ENCODE measurements around the gene NR4A1. TPM values are rescaled to one million over a fixed set of nuclear protein-coding genes. Genes with fewer than 3 reads are reported as not detected.

The NR4A1 gene
- total RNA-seq, 1 donor from 2014 or later = 60.3 TPM

DNA sequence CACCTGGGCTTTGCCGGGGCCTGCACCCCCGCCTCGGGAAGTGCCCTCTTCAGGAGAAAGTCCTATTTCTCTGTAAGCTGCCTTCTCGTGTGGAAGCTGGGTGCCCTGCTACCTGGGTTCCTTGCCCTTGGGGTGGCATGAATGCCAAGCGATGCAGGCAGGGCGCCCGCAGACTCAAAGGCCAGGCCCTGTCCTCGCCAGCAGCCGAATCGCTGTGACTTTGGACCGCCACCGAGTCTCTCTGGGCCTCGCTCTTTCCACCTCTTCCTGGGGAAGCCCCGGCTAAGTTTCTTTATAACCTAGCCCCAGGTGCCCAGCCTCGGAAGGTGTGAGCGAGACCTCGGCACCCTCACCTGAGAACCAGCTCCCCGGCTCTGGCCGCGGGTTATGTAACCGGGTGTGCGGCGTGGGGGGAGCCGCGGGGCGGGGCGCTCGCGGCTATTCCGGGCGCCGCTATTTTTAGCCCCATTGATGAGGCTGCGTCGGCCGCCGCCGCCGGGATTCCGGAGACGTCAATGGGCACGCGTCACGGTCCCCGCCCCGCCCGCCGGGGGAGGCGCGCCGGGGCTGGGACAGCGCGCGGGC, 14.6 kb upstream of the NR4A1 start:
- intact Hi-C loops (cut with micrococcal nuclease) = loop anchor here (1.0 to 10.0 kb wide), 4 partner anchors 15 to 968 kb away; partner anchors contain the start of genes ATG101, EIF4B, NR4A1 and TAMALIN
- Mint-ChIP-seq H3K27ac (peak overlapping the region; percentile 7), H3K4me1 (ENCODE audit: low read depth) (peaks cover 75% of the 10 kb centered on the region), H3K36me3 (ENCODE audit: low read depth) (no peaks in the 10 kb centered on the region), H3K9me3 (no peaks in the 10 kb centered on the region), H3K27me3 (ENCODE audit: insufficient read depth) (peaks cover 19% of the 10 kb centered on the region), H3K4me3 (peak overlapping the region; percentile 66)
- peak; percentile 77 for DNase-seq (ENCODE audit: low spot score)

DNA sequence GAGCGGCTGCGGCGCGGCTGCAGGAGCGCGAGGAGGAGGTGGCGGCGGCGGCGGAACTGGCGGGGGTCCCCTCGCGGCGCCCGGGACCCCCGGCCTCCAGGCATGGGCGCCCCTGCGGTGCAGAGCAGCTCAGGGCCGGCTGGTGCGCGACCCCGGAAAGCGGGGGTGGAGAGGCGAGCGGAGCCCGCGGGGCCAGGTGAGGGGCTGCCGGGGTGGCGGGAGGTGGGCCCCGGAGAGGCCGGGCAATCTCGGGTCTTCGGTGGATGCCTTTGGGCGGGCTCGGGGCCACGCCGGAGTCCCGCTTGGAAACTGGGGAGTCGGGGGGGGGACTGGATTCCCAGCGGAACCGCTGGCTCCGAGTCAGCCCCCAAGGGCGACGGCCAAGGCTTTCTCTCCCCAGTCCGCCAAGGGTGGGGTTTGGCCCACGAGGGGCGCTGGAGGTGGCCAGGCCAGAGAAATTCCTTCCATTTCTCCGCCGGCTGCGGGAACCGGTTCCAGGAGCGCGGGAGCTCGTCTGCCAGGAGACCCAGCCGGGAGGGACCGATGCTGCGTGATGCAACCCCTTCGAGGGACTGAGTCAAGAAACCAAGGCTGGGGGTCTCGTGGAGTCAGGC, 13.9 kb upstream of the NR4A1 start:
- peaks cover 78% of the 10 kb centered on the region for H3K4me1 Mint-ChIP-seq (ENCODE audit: low read depth)
- no peaks in the 10 kb centered on the region for H3K36me3 Mint-ChIP-seq (ENCODE audit: low read depth)
- intact Hi-C loops (cut with micrococcal nuclease) = loop anchor here (1.0 to 10.0 kb wide), 4 partner anchors 14 to 967 kb away; partner anchors contain the start of genes ATG101, EIF4B, NR4A1 and TAMALIN
- no peak for DNase-seq (ENCODE audit: low spot score)
- H3K27ac Mint-ChIP-seq = peak overlapping the region; percentile 44
- H3K27me3 Mint-ChIP-seq (ENCODE audit: insufficient read depth) = peaks cover 19% of the 10 kb centered on the region
- H3K4me3 Mint-ChIP-seq = peak overlapping the region; percentile 81
- no peaks in the 10 kb centered on the region for H3K9me3 Mint-ChIP-seq

DNA sequence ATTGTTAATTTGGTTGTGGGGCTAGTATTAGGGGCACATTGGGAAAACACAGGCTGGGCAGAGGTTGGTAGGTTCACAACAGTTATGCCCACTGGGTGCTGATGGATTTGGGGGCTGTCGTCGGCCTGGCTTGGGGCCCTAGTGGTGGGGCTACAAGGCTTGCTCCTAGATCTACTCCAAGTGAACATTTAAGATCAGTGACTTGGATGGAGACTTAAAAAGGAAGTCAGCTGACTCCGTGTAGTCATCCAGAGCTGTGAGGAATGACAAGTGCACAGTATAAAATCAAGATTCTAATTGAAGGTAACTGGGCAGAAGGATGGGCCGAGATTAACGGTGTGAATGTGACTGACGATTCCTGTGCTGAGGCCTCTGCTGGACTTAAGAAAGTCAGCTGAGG, 12.8 kb upstream of the NR4A1 start:
- H3K4me1 Mint-ChIP-seq (ENCODE audit: low read depth) = peaks cover 70% of the 10 kb centered on the region
- intact Hi-C loops (cut with micrococcal nuclease) = loop anchor here (10.0 kb wide), 1 partner anchor 966 kb away; the partner anchor contains the start of gene EIF4B
- peak overlapping the region; percentile 81 for H3K27ac Mint-ChIP-seq

DNA sequence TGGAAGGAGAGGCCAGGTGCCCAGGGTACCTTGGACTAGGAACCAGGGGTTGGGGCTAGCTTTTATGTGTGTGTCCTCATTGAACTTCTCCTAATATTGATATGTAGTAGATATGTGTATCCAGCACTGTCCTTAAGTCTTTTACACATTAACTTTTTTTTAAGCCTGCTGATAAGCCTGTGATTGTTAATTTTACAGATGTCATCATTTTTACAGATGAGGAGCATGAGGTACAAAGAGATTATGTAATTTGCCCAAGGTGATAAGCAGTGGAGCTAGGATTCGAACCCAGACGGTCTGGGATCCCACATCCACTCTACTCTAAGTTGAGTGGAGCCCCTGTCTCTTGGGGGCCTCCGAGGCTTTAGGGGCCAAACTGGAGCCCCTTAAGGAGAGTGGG, 10.2 kb upstream of the NR4A1 start:
- no peak for DNase-seq (ENCODE audit: low spot score)
- Mint-ChIP-seq H3K4me3 (no peak overlapping the region), H3K4me1 (ENCODE audit: low read depth) (peaks cover 52% of the 10 kb centered on the region), H3K27ac (no peak overlapping the region), H3K36me3 (ENCODE audit: low read depth) (no peaks in the 10 kb centered on the region), H3K9me3 (no peaks in the 10 kb centered on the region), H3K27me3 (ENCODE audit: insufficient read depth) (peaks cover 9% of the 10 kb centered on the region)
- intact Hi-C loops (cut with micrococcal nuclease) = no loop called here

More for the DNA sequence above, 12.8 kb upstream of the NR4A1 start:
- H3K36me3 Mint-ChIP-seq (ENCODE audit: low read depth) = no peaks in the 10 kb centered on the region
- DNase-seq (ENCODE audit: low spot score) = no peak
- H3K4me3 Mint-ChIP-seq = peak overlapping the region; percentile 81
- peaks cover 16% of the 10 kb centered on the region for H3K27me3 Mint-ChIP-seq (ENCODE audit: insufficient read depth)
- H3K9me3 Mint-ChIP-seq = no peaks in the 10 kb centered on the region

DNA sequence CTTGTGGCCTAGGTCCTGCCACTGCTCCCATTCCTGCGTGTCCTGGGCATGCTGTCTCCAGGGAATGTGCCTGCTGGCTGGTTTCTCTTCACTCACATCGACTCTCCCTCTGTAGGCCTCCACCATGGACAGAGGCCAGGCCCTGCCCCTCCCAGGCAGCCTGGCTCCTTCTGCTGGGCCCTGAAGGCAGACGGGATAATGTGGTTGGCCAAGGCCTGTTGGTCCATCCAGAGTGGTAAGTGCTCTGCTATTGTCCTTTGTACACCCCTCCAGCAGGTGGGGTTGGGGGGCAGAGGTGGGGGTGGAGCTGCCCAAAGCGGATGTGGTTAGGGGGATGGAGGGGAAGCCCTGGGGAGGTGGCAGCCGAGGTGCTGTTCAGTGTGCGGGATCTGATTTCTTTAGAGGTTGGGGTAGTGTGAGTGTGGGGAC, 9.5 kb upstream of the NR4A1 start:
- Mint-ChIP-seq H3K27ac (peak overlapping the region; percentile 49), H3K9me3 (no peaks in the 10 kb centered on the region), H3K4me3 (no peak overlapping the region), H3K27me3 (ENCODE audit: insufficient read depth) (peaks cover 9% of the 10 kb centered on the region), H3K36me3 (ENCODE audit: low read depth) (no peaks in the 10 kb centered on the region), H3K4me1 (ENCODE audit: low read depth) (peaks cover 54% of the 10 kb centered on the region)
- DNase-seq (ENCODE audit: low spot score) = no peak
- intact Hi-C loops (cut with micrococcal nuclease) = no loop called here

DNA sequence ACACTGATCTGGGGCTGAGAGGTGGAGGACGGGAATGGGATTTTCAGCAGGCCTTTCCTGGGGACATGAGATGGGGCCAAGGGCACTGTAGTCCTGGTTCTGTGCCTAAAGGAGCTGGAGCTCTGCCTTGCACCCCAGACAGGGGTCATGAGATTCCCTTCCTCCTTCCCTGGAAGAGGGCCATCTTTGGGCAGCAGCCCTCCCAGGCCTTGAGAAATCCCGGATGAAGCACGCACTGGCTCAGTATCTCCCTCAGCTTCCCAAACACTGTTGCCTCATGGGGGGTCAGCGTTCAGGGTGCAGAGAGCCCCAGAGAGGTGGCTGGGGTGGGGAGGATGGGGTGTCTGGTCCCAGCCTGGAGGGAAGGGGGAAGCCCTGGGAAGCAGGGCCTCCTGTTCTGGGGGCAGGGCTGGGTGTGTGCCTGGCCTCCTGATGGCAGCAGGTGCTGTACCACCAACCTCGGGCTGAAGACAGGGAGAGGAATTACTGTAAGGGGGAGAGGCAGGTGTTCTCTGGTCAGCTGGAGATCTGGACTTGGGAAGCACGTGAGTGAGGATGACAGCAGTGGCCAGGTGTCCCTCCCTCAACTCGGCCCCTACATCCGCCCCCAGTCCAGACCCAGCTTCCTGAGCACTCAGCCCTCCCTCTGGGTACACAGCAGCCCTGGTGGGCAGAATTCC, 8.4 kb upstream of the NR4A1 start:
- Mint-ChIP-seq H3K4me1 (ENCODE audit: low read depth) (peaks cover 54% of the 10 kb centered on the region), H3K27me3 (ENCODE audit: insufficient read depth) (peaks cover 9% of the 10 kb centered on the region), H3K9me3 (no peaks in the 10 kb centered on the region), H3K36me3 (ENCODE audit: low read depth) (no peaks in the 10 kb centered on the region), H3K4me3 (no peak overlapping the region), H3K27ac (no peak overlapping the region)
- intact Hi-C loops (cut with micrococcal nuclease) = no loop called here
- no peak for DNase-seq (ENCODE audit: low spot score)

DNA sequence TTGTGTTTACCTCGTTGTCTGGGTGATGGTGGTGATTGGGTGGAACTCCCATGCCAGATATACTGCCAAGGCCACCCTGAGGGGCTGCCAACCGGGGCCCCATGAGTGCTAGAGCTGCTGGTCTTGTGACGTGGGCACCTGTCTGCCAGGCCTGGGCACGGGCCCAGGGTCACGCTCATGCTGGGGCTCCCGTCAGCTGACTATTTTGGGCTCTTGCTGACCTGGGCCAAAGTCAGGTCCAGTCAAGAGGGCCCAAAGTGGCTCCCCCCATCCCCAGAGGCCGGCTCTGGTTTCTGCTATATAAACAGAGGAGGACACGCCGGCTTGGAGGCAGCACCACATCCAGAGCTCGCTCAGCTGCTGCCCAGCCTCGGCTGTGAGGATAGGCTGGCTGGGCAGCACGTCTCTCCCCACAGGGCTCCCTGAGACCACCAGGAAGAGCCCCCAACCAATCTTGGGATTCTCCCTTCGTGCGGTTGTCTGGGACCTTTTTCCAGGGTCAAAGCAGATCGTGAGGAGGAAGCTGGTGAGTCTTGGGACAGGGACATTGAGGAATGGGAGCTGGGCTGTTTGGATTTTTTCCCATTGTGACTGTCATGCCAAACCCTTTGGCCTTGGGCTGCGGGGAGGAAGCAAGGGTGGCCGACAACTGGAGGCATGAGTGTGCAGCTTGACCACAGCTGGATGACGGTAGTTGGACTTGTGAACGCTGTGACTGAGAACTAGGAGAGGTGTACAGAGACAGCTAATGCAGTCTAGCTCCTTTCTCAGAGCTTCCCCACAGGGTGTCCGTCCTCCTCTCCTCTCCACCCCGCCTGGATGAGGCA, 7.6 kb upstream of the NR4A1 start:
- no peaks in the 10 kb centered on the region for H3K9me3 Mint-ChIP-seq
- H3K36me3 Mint-ChIP-seq (ENCODE audit: low read depth) = no peaks in the 10 kb centered on the region
- no peak for DNase-seq (ENCODE audit: low spot score)
- peaks cover 47% of the 10 kb centered on the region for H3K4me1 Mint-ChIP-seq (ENCODE audit: low read depth)
- H3K4me3 Mint-ChIP-seq = no peak overlapping the region
- no peak overlapping the region for H3K27ac Mint-ChIP-seq
- H3K27me3 Mint-ChIP-seq (ENCODE audit: insufficient read depth) = peaks cover 5% of the 10 kb centered on the region
- intact Hi-C loops (cut with micrococcal nuclease) = no loop called here

DNA sequence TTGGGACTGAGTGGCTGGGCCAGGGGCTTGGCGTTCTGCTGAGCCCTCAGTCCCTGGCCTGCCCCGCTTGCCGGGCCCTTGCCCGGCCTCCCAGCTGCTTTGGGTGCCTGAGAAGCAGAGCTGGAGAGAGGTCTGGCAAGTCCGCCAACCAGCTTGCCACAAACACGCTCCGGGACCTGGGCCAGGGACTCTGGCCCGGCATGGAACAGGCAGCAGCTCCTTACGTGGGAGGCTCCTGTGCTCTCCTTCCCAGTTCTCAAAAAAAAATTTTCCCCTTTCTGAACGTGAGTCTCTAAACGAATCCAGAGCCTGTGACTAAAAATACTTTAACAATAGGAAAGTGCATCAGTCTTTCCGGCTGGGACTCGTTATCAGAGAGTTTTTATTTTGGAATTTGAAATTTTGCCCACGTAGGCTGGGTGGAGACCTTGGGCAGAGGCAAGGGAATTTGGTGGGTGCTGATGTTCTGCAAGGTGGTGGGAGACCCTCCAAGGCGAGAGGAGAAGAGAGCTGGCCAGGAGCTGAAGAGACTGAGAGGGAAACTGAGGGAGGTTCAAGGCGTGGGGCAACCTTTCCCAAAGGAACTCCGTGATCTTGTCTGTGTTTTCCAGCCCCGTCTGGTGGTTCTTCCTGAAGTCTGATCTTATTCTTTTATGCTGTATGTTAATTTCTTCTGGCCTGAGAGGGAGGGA, 6.8 kb upstream of the NR4A1 start:
- no peak for DNase-seq (ENCODE audit: low spot score)
- intact Hi-C loops (cut with micrococcal nuclease) = no loop called here
- no peak overlapping the region for H3K4me3 Mint-ChIP-seq
- H3K27ac Mint-ChIP-seq = no peak overlapping the region
- H3K9me3 Mint-ChIP-seq = no peaks in the 10 kb centered on the region
- H3K36me3 Mint-ChIP-seq (ENCODE audit: low read depth) = peaks cover 2% of the 10 kb centered on the region
- peaks cover 2% of the 10 kb centered on the region for H3K27me3 Mint-ChIP-seq (ENCODE audit: insufficient read depth)
- H3K4me1 Mint-ChIP-seq (ENCODE audit: low read depth) = peaks cover 44% of the 10 kb centered on the region

DNA sequence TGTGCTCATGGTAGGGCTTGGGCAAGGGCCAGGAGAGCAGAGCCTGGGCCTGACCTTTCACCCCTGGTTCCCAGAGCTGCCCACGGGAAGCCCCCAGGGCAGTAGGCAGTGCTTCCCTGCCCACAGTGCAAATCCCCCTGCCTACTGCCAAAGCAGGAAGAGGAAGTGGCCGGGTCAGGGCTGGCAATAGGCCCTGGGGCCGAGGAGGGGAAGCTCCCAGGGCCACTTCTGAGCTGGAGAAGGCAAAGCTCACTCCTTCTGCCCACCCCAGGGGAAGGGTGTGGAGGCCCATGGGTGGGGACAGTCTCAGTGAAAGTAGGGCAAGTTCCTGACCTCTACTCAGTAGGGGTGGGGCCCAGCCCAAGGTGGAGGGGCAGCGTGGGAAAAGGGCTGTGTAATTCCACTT, 5.4 kb upstream of the NR4A1 start:
- Mint-ChIP-seq H3K9me3 (no peaks in the 10 kb centered on the region), H3K27ac (peak overlapping the region; percentile 34), H3K4me1 (ENCODE audit: low read depth) (peaks cover 42% of the 10 kb centered on the region), H3K27me3 (ENCODE audit: insufficient read depth) (peaks cover 2% of the 10 kb centered on the region), H3K36me3 (ENCODE audit: low read depth) (peaks cover 3% of the 10 kb centered on the region), H3K4me3 (no peak overlapping the region)
- intact Hi-C loops (cut with micrococcal nuclease) = no loop called here
- no peak for DNase-seq (ENCODE audit: low spot score)

DNA sequence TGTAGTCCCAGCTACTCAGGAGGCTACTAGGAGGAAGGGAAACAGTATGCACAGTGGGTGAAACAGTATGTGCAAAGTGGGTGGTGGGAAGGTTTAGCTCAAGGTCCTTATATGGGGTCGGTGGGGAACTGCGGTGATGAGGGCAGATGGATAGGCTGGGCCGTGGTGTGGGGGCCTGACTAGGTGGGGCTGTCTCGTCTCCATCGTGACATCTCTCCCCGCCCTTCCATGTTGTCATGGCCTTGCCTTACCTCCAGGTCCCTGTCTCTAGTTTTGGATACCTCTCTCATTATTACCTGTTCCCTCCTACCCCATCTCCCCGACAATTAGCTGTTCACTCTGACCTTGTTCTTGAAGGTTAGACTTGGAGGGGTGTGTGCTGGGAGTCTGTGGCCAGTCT, 4.4 kb upstream of the NR4A1 start:
- no peak for DNase-seq (ENCODE audit: low spot score)
- H3K9me3 Mint-ChIP-seq = no peaks in the 10 kb centered on the region
- H3K27ac Mint-ChIP-seq = peak overlapping the region; percentile 35
- H3K36me3 Mint-ChIP-seq (ENCODE audit: low read depth) = peaks cover 6% of the 10 kb centered on the region
- H3K27me3 Mint-ChIP-seq (ENCODE audit: insufficient read depth) = no peaks in the 10 kb centered on the region
- H3K4me3 Mint-ChIP-seq = no peak overlapping the region
- peaks cover 38% of the 10 kb centered on the region for H3K4me1 Mint-ChIP-seq (ENCODE audit: low read depth)
- intact Hi-C loops (cut with micrococcal nuclease) = no loop called here

DNA sequence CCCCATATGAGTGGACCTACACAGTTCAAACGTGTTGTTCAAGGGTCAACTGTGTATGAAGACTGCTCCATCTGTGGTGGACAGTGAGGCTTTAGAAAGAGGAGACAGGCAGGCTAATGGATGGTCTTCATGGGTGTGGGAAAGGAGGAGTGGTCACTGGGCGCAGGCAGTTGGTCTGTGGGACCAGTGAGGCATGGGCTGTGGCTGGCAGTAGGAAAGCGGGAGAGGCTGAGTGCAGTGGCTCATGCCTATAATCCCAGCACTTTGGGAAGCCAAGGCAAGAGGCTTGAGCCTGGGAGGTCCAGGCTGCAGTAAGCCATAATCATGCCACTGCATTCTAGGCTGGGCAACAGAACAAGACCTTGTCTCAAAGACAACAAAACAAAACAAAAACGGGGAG, 2.0 kb upstream of the NR4A1 start:
- peaks cover 47% of the 10 kb centered on the region for H3K4me1 Mint-ChIP-seq (ENCODE audit: low read depth)
- peak overlapping the region; percentile 63 for H3K27ac Mint-ChIP-seq
- intact Hi-C loops (cut with micrococcal nuclease) = no loop called here

DNA sequence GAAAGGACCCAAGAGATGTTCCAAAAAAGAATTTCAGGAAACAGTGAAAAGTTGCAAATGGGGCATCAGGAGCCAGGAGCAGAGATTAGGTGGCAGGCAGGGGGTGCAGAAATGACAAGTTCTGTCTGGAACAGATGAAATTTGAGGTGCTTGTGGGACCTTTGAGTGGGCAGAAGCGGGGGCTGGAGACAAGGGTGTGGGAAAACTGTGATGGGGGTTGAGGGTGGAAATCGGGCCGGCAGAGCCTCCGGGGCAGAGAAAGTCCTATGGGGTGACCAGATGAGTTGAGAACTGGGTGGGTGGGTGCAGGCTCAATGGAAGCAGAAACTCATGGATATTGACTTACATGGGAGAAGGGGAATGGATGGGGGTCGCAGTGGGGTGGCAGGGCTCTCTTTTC, 1.6 kb upstream of the NR4A1 start:
- peak overlapping the region; percentile 63 for H3K27ac Mint-ChIP-seq
- peaks cover 12% of the 10 kb centered on the region for H3K36me3 Mint-ChIP-seq (ENCODE audit: low read depth)
- no peaks in the 10 kb centered on the region for H3K9me3 Mint-ChIP-seq
- peak overlapping the region; percentile 96 for H3K4me3 Mint-ChIP-seq
- peaks cover 47% of the 10 kb centered on the region for H3K4me1 Mint-ChIP-seq (ENCODE audit: low read depth)
- no peak for DNase-seq (ENCODE audit: low spot score)
- H3K27me3 Mint-ChIP-seq (ENCODE audit: insufficient read depth) = no peaks in the 10 kb centered on the region
- intact Hi-C loops (cut with micrococcal nuclease) = loop anchor here (5.0 kb wide), 1 partner anchor 877 kb away; the partner anchor contains the start of gene TFCP2

More for the DNA sequence above, 2.0 kb upstream of the NR4A1 start:
- Mint-ChIP-seq H3K27me3 (ENCODE audit: insufficient read depth) (no peaks in the 10 kb centered on the region), H3K36me3 (ENCODE audit: low read depth) (peaks cover 9% of the 10 kb centered on the region), H3K9me3 (no peaks in the 10 kb centered on the region), H3K4me3 (peak overlapping the region; percentile 96)
- no peak for DNase-seq (ENCODE audit: low spot score)

Measured in activated T-helper 1 cell treated with anti-CD3 and anti-CD28 coated beads, Interleukin-12 subunit alpha, Interleukin-12 subunit beta, Interleukin-2, Interleukin-4 antibody, amounts not matched to agents 30 ng/mL and 10 ng/mL and 1 ng/mL, durations not matched to agents 14 hours and 24 hours and 36 hours (primary cell).